ENCODE measurements around the gene CIDEB.
A peak's percentile ranks its signal among the peaks of the same experiment; 100 is the strongest.

Gene CIDEB

DNA sequence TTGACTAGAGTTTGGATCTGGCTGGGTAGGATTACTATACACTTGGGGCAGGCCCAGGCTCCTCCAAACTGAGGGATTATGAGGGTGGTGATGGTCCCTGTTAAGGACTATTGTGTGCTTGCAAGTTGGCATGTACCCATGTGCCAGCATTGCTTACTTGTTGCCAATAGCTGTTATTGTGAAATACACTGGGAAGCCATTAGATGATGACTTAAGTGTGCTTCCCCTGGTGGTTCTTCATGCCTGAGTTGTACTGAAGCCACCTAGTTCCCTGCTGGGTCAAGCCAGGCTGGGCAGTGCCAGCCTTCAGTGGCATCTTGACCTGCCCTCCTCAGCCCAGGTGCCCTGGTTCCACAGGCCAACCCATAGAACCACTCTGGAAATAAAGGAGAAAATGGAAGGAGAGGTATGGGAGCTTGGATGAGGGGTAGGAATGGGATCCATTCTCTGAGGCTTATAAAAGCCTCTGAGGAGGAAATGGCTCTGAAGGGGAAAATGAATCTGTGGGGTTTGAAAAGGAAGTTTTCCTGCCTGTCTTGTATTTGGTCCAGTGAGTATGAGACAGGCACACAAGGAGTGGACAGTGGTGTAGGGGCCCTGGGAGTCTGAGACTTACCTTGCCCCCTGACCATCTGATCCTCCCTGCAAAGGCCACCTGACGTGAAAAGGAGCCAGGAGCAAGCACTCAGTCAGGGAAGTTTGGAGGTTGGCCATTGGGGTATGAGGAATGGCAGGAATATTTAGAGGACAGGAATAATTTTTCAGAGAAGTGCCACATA lies 4.2 kb upstream of the CIDEB start:
- DNase-seq: no peak

DNA sequence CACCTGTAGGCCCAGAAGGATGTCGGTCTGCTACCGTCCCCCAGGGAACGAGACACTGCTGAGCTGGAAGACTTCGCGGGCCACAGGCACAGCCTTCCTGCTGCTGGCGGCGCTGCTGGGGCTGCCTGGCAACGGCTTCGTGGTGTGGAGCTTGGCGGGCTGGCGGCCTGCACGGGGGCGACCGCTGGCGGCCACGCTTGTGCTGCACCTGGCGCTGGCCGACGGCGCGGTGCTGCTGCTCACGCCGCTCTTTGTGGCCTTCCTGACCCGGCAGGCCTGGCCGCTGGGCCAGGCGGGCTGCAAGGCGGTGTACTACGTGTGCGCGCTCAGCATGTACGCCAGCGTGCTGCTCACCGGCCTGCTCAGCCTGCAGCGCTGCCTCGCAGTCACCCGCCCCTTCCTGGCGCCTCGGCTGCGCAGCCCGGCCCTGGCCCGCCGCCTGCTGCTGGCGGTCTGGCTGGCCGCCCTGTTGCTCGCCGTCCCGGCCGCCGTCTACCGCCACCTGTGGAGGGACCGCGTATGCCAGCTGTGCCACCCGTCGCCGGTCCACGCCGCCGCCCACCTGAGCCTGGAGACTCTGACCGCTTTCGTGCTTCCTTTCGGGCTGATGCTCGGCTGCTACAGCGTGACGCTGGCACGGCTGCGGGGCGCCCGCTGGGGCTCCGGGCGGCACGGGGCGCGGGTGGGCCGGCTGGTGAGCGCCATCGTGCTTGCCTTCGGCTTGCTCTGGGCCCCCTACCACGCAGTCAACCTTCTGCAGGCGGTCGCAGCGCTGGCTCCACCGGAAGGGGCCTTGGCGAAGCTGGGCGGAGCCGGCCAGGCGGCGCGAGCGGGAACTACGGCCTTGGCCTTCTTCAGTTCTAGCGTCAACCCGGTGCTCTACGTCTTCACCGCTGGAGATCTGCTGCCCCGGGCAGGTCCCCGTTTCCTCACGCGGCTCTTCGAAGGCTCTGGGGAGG lies 3.1 kb upstream of the CIDEB start, which contains the start of gene LTB4R:
Gene LTB4R, plus strand, starts transcription at position 857 of the 959 bp plus-strand sequence. CDS start 4,150 bp downstream, outside the sequence.
- DNase-seq: no peak

DNA sequence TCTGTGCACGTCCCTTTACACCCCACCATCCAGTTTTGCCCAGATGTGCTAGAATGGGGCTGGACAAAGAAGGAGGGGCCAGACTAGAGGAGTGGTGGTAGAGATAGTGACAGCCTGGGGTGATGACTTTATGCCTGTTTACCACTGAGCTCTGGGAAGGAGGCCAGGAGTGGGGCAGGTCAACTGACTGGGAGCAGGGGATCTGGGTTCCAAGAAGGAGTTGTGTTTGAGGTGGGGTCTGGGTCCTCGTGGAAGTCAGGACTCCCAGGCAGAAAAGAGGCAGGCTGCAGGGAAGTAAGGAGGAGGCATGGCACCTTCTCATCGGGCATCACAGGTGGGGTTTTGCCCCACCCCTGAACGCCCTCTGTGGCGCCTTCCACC lies 2.5 kb upstream of the CIDEB start:
- DNase-seq: no peak

DNA sequence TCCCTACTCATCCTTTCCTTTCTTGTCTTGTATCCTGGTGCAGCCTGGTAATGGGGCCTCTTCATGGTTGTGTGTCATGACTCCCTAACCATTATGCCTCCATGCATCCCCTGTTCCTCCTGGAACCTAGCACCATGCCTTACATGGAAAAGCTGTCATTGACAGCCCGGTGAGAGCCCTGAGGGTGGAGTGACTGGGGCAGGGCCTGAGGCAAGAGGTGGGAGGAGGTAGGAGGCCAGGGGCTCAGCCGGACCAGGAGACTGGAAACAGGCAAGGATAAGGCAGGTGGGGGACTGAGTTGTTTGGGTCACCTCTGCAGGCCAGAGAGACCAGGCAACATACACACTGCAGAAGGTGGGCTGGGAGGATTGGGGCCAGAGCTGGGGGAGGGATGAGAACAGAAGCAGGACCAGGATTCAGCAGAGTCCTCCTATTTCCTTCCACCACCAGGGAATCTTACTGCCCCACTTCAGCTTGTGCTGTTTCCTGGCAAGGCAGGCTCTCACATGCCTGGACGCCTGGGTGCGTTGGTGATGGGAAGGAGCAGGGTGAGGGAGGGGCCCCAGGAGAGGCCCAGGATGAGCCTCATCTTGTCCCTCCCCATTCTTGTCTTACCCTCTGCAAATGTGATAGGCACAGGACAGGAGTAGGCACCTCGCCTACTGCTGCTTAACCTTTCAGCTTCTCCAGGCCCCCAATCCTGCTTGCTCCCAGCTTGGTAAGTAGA lies 1.9 kb upstream of the CIDEB start, which contains the start of gene LTB4R2:
Gene LTB4R2, plus strand, starts transcription at position 603 of the 727 bp plus-strand sequence. CDS start 525 bp downstream, outside the sequence.
- DNase-seq: no peak

DNA sequence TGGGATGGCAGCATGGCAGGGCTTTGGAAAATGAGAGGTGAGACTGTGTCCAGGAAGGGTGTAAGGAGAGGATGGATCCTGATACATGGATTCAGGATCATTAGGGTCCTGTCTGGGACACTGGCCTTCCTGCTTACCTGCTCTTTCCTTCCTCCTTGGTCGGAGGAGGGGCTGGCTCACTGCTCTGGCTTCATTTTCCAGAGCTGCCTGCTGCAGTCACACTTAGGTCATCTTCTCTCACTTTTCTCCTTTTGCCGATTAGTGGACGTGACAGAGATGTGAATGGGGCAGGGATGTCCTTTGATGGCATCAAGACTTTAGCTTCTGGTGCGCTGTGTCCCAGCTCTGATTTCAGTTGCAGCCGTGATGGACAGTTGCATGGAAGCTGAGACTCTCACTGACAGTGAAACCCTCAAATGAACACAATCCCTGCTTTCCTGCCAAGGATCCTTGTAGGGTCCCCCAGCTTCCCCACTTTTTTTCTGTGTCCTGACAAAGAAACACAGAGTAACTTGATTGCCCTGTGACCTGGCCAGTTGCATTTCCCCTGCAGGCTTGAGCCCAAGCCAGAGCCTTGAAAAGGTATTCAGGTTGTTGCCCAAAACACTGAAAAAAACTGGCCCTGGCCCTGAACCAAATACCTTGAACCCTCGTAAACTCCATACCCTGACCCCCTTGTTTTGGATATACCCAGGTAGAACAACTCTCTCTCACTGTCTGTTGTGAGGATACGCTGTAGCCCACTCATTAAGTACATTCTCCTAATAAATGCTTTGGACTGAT lies 756 bp upstream of the CIDEB start:
- DNase-seq: no peak

DNA sequence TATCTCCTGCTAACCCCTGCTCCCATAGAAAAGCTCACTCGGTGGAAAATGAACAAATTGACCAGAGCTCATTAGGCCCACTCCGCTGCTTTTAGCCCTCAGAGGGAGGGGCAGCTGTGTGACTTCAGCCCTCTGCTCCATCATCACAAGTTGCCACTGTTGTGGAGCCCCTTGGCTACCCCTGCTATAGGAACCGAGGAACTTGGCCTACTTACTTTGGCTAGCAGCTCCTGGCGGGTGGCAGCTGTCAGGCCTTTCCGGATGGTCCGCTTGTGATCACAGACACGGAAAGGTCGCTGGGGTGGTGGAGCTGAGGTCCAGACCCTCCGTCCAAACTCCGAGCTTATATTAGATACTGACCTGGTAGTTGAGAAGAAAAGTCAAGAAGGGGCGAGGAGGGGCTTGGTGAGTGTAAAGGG lies 612 bp downstream of the CIDEB start:
- DNase-seq: no peak

DNA sequence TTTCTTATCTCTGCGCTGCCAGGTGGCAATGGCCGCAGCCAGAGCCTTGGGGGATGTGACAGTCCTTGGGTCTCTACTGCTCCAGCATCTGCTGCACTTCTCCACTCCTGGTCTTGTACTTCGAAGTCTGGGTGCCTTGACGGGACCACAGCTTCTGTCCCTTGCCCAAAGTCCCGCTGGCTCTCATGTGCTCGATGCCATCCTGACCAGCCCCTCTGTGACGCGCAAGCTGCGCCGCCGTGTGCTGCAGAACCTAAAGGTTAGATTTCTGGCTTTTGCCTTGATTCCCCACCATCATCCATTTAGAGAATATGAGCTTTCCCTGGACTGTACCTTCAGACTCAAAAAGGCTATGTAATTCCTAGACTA lies 3.8 kb downstream of the CIDEB start:
- no peak for DNase-seq

DNA sequence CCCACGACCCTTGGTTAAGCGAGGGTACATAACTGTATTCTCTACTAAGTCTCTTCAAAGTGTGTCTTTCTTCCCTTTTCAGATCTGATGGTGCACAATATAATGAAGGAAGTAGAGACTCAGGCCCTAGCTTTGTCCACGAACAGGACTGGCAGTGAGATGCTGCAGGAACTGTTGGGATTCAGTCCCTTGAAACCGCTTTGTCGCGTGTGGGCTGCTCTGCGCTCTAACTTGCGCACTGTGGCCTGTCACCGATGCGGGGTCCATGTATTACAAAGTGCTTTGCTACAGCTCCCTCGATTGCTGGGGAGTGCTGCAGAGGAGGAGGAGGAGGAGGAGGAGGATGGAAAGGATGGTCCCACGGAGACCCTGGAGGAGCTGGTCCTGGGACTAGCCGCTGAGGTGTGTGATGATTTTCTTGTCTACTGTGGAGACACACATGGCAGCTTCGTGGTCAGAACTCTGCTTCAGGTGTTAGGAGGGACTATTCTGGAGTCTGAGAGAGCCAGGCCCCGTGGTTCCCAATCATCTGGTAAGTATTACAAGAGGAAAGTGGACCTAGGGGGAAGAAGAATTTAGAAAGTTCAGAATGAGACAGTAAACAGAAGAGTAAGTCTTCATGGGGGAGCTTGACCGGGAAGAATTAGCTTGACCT lies 7.3 kb downstream of the CIDEB start:
- DNase-seq: no peak

DNA sequence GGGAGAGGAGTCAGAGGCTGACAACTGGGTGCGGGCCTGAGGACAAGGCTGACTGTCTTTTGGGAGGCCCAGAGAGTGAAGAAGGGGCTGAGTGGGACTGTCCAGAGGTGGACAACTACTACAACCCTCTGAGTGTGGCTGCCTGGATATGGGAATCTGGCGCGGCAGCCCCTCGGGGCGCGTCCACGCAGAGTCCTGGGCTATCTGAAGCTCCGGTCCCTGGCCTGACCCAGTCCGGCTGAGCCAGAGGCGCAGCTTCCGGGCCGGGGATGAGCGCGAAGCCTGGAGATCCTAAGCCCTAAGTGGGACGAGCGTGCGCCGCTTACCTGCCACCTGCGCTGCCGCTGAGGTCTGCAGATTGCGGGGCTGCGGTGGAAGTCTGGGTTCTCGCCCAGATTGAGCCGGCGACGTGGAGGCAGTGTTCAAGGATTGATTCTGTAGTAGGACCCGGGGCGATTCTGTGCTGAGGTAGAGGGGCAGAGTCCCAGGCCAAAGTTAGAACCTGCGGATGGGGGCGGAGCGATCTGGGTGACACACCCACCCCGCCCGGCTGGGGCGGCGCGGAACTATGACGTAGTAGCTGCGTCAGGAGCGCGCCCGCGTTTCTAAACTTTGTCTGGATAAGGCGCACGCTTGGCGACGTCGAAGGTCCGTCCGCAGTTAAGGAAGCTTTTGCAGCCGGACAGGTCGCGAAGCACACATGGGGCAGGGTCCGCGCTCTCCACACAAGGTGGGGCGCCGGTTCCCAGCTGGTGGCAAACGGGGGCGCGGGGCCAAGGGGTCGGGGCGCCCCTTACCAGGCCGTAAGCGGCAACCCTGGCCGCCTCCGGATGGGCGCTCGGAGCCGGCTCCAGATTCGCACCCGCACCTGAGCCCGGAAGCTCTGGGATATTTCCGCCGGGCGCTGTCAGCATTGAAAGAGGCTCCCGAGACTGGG lies 8.3 kb downstream of the CIDEB start, which contains the start of the genes DHRS1 and NOP9:
Gene DHRS1, minus strand, starts transcription at position 526 of the 937 bp plus-strand sequence. CDS start 674 bp downstream, outside the sequence.
Gene NOP9, plus strand, starts transcription at position 596 of the 937 bp plus-strand sequence. Its CDS starts 105 bp downstream, at position 701.
- peak; percentile 78 for DNase-seq

DNA sequence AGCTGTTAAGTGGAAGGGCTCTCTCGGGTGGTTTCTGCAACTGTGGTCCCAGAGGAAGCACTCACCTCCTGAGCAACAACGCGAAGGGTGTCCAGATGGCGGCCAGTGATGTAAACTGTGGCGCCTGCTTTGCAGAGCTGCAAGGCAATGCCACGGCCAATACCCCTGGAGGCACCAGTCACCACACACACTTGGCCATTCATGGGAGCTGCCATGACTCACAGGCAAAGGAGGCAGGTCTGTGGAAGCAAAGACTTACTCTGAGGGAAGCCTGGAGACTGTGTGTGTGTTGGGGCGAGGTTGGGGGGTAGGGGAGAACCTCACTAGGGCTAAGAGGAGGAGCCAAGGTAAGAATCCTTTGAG lies 8.9 kb downstream of the CIDEB start:
- peak in 1 of 2 experiments; percentile 25 for DNase-seq

DNA sequence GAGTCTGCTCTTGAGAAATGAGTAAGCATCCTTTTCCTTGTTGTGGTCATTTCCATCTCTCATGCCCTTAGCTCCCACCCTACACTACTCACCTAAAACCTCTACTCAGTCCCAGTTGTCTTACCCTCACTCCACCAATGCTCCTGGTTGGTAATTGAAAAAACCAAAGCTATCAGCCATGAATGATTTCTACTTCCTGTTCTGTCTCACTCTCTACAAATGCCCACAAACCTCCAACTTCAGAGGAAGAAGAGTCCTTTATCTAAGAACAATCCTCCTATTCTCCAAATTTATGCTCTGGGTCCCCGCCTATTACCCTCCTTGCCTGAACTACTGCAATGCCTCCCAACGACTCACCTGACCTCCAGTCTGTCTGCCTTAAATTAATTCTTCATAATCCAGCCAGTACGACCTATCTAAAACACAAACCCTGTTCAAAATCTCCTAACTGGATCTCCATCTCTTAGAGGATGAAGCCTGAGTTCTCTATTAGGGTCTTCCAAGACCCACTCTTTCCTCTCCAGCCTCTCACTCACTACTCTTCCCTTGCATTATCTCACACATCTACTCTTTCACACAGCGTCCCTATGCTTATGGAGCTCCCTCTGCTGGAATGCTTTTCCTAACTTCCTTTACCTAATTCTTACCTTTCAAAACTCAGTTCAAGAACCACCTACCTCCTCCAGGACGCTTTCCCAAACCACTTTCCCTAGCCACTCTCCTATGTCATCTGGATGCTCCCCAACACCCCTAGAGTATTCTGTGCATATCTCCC lies 10.4 kb downstream of the CIDEB start:
- peak in 1 of 2 experiments; percentile 65 for DNase-seq

DNA sequence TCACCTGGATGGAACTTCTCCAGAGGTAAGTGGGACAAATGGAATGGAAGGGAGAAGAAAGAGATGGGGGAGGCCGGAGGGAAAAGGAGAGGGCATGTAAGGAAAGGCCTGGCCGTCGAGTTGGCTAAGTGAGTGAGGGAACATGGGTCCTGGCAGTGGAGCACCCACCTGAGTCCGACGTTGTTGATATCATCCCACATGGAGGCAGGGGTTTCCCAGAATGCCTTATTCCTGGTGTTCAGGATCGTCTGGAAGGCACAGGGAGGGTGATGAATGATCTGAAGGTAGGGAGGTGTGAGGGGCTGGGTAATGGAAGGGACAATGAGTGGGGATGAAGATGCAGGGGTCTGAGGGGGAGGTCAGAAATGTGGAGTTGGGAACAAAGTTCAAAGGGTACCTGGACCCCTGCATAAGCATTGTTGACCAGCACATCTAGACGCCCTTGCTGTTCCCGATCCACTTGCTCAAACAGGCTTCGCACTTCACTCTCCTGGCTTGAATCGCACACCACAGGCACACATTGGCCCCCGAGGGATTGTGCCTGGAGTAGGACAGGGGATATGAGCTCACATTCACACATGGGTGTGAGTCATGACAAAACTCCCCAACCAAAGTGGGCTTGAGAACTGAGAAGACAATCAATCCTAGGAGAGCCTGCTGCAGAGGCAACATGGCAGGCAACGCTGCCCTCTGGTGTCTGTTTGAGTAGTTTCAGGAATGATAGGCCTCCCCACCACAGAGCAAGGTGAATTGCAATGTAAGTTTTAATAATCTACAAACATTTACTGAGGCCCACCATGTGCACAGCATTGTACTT lies 11.2 kb downstream of the CIDEB start:
- peak in 1 of 2 experiments; percentile 51 for DNase-seq

DNA sequence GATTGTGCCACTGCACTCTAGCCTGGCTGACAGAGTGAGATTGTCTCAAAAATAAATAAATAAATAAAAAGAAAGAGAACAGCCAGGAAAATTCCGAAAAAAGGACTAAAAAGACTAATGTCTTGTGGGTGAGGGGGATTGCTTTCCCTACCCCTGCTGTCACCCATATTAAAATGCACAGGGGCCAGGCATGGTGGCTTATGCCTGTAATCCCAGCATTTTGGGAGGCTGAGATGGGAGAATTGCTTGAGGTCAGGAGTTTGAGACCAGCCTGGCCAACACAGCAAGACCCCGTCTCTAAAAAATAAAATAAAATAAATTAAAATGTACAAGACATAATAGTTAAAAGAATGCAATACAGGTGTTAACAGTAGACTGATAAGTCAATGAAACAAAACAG lies 14.3 kb downstream of the CIDEB start:
- no peak for DNase-seq

DNA sequence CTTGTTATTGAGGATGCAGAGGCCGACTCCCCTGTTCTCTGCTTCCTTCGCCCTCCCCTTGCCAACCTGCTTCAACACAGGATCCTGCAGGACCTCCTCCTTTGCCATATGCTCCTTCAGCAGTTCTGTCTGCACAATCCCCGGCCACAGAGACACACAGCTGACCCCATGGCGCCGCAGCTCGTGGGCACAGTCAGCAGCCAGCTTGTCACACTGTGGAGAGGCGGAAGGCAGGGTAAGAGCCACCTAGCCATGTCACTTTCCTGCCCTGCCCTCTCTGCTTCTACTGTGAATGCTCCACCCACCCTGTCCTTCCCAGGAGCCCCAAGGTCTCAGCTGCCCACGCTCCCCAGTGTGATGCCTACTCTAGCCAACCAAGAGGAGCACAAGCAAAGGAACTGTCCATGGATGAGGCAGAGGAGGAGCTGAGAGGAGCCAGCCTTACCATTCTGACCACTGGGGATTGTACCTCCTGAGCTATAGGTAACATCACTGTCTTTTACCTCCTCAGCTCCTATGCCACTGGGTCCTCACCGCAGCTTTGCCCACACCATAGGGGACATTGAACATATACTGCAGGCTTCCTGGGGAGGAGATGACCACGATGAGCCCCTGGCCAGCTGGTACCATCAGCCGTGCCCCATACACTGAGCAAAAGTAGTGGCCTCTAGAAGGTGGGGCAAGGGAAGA lies 15.5 kb downstream of the CIDEB start:
- no peak for DNase-seq

DNA sequence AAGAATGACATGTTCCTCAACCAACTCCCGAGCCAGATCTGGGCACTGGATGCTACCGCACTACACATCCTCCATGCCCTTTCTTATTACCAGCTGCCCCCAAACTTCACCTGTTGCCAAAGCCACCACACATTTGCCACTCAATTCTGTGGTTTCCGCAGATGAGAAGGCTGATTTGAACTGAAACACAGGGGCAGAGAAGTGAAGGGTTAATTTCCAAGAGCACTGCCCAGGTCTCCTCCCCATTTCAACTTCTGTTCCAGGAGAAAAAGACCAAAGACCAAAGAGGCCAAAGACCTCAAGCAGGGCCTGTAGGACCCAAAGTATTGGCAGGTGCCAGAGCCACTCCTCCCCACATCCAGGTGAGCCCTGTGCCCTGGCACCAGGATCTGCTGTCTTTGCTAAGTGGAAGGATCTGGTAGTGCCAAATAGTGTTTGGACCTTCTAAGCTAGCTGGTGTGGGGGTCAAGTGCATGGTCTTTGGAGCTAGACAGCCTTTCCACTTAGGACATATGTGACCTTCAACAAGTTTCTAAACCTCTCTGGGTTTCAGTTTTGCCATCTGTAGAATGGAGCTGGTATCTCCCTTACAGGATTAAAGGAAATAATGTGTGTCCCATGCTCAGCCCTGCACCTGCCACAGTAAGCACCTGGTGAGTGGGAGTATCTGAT lies 16.2 kb downstream of the CIDEB start:
- no peak for DNase-seq

DNA sequence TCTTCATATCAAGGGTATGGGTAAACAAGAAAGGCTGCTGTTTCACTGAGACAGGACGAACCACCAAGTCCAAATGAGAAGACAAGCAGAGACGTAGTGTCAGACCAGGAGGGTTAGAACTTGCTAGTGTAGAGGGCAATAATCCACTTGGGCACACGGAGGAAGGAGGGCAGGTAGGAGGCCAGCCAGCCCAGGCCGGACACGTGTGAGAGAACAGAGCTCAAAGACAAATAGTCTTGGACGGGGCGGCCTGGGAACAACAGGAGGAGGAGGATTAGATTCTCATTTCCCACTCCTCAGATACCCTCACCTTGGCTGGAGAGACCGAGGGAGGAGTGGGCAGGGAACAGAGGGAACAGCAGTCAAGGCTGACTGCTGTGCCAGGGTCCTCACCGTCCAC lies 17.0 kb downstream of the CIDEB start:
- DNase-seq: no peak

DNA sequence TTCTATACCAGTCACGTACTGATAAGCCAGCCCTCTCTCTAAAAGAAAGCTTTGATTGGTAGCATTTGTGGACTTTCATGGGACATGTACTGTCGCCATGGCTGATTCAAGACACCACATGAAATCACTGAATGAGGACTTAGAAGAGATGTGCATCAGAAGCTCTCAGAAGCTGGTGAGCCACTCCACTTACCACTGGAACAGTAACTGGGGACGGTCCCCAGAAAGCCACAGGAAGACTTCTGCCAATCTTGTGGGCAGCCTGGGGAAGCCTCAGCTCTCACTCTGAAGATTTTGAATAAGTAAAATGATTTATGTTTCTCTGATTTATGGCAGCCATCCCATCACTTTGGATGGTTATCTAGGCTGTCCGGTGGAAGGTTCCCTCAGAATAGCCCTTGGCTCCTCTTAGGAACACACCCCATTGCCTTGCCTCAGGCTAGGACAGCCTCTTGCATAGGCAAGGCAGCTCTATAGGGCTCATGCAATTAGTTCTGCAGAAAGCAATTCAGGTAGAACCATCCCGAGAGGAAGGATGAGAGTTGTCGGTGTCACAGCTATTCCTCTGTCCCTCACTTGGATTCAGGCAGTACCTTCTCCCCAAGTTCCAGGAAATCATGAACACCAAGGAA lies 18.0 kb downstream of the CIDEB start:
- DNase-seq: no peak
